ENCODE data around the gene GID8.
A peak's percentile ranks its signal among the peaks of the same experiment; 100 is the strongest.

GID8 gene

GRCh38 chr20:62945771-62946339 is 7.9 kb downstream of the GID8 start:
- DNase-seq, result no peak

- no peak for DNase-seq
Measured at GRCh38 chr20:62946918-62947317, 9.0 kb downstream of the GID8 start.

GRCh38 chr20:62947532-62948300 is 9.8 kb downstream of the GID8 start:
- no peak for DNase-seq

GRCh38 chr20:62949153-62949821 is 11.3 kb downstream of the GID8 start:
- DNase-seq, result no peak

- no peak for DNase-seq
Measured at GRCh38 chr20:62949962-62950361, 12.0 kb downstream of the GID8 start.

- DNase-seq, result no peak
Measured at GRCh38 chr20:62950741-62951140, 12.8 kb downstream of the GID8 start.

- no peak for DNase-seq
Measured at GRCh38 chr20:62951143-62951895, 13.4 kb downstream of the GID8 start.

- no peak for DNase-seq
Measured at GRCh38 chr20:62951896-62952372, 14.0 kb downstream of the GID8 start.

GRCh38 chr20:62952373-62952967 is 14.5 kb downstream of the GID8 start, which contains the start of gene SLC17A9:
SLC17A9 (plus strand) TSS chr20:62952709; CDS start chr20:62952831, 122 bp downstream.
- no peak for DNase-seq

GRCh38 chr20:62952968-62953838 is 15.3 kb downstream of the GID8 start:
- DNase-seq, result no peak

GRCh38 chr20:62953839-62954703 is 16.1 kb downstream of the GID8 start:
- DNase-seq, result peak; percentile 82 to 96

- DNase-seq, result no peak
Measured at GRCh38 chr20:62955519-62956386, 17.8 kb downstream of the GID8 start.

- DNase-seq, result no peak
Measured at GRCh38 chr20:62956387-62957135, 18.6 kb downstream of the GID8 start.

GRCh38 chr20:62957136-62958117 is 19.5 kb downstream of the GID8 start:
- no peak for DNase-seq

- DNase-seq, result no peak
Measured at GRCh38 chr20:62958388-62959100, 20.6 kb downstream of the GID8 start.

GRCh38 chr20:62959101-62959971 is 21.4 kb downstream of the GID8 start:
- DNase-seq, result no peak
